ENCODE data around the gene EXOC5.
A peak's percentile ranks its signal among the peaks of the same experiment; 100 is the strongest.
"Not testable (repeated sequence)": the region's sequence is repeated elsewhere in the genome, so short reads cannot be mapped to it uniquely, and the experiment has no call there.

The EXOC5 gene

DNA sequence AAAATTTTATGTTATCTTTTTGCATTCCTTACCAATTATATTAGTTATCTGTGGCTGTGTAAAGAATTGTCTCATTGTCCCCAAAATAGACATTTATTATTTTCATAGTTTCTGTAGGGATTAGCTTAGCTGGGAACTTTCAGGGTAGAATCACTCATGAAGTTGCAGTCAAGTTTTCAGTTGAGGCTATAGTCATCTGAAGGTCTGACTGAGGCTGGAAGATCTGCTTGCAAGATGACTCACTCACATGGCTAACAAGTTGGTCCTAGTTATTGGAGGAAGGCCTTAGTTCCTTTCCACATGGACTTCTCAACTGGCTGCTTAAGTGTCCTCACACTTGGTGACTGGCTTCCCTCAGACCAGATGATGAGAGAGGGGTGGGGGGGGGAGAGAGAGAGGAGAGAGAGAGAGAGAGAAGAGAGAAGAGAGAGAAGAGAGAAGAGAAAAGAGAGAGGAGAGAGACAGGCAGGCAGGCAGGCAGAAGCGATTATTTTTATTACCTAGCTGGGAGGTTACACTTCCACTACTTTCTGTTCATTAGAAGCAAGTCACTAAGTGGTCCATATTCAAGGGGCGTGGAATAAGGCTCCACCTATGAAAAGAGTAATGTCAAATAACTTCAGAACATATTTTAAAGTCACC, 6.4 kb upstream of the EXOC5 start:
- Mint-ChIP-seq H3K27me3 (no peaks in the 10 kb centered on the region), H3K4me3 (no peak overlapping the region), H3K27ac (no peak overlapping the region), H3K9me3 (no peaks in the 10 kb centered on the region), H3K4me1 (peaks cover 39% of the 10 kb centered on the region)
- no peak for ATAC-seq
- no peak for DNase-seq

DNA sequence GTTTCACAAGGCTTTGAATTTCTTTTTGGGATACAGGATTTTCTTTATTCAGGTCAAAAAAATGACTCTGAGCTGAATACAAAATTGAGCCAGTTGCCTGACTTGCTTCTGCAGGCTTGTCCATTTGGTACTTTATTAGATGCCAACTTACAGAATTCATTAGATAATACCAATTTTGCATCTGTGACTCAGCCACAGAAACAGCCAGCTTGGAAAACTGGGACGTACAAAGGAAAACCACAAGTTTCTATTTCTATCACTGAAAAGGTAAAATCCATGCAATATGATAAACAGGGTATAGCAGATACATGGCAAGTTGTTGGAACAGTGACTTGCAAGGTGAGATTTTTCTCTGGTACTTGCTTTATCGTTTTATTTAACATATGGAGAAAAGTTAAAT, 5.8 kb upstream of the EXOC5 start:
- DNase-seq (no peak), ATAC-seq (no peak)
- Mint-ChIP-seq H3K27me3 (no peaks in the 10 kb centered on the region), H3K27ac (no peak overlapping the region), H3K9me3 (no peaks in the 10 kb centered on the region), H3K4me1 (peaks cover 42% of the 10 kb centered on the region), H3K4me3 (no peak overlapping the region)

DNA sequence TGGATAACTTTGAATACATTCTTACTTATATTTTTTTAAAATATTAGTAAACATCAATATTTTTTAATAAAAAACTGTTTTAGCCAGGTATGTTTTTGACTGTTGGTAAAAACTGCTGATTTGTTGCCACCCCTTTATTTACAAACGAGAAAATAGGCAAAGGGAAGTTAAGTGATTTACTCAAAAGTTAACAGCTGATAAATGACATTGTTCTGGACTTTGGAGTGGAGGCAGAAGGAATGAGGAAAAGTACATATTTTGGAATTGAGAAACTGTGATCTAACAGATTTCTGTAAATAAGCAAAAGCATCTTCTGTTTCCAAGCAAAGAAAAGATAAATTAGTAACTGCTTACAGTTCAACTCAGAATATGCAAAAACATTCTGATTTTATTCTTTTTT, 4.5 kb upstream of the EXOC5 start:
- Mint-ChIP-seq H3K4me3 (no peak overlapping the region), H3K27me3 (no peaks in the 10 kb centered on the region), H3K27ac (no peak overlapping the region), H3K4me1 (peaks cover 42% of the 10 kb centered on the region), H3K9me3 (no peaks in the 10 kb centered on the region)
- no peak for DNase-seq
- ATAC-seq: no peak

DNA sequence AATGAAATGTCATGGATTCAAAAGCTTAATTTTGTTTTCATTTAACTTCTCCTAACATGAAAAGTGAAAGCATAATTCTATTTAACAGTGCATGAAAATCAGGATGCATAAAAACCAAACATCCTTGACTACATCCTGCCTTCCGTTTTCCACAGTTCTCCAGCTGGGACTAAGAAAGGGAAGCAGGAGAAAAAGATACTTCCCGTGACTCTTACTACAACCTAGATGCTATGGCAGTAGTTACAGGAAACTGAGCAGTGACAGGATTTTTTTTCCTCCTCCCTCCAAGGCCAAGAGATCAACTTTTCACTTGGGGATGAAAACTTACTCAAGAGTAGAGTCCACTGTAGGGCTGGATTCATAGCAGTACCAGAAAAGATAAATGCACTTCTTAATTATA, 2.6 kb downstream of the EXOC5 start:
- ATAC-seq: no peak
- H3K27ac Mint-ChIP-seq: no peak overlapping the region
- H3K4me1 Mint-ChIP-seq: peaks cover 43% of the 10 kb centered on the region
- H3K9me3 Mint-ChIP-seq: no peaks in the 10 kb centered on the region
- H3K4me3 Mint-ChIP-seq: no peak overlapping the region
- DNase-seq: no peak
- no peaks in the 10 kb centered on the region for H3K27me3 Mint-ChIP-seq

DNA sequence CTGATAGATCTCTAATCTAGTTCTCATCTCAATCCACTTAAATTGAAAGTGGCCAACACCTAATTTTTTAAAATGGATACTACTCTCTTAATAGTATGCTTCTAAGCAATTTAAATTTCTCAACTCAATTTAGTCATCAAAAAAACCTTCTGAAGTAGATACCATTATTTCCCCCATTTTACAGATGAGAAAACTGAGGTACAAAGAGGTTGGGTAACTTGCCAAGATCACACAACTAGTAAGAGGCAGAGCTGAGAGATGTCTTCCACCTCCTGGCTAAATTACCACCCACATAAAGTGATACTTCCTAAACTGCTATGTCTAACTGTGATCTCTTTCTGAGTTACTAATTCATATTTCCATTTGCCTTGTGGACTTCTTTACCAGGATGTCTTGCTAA, 6.6 kb downstream of the EXOC5 start:
- Mint-ChIP-seq H3K27ac (peak overlapping the region in 1 of 2 donors; percentile 2), H3K9me3 (peaks cover 6 to 8% of the 10 kb centered on the region in 2 donors), H3K4me1 (peaks cover 33% of the 10 kb centered on the region), H3K27me3 (no peaks in the 10 kb centered on the region), H3K4me3 (no peak overlapping the region)
- ATAC-seq (no peak), DNase-seq (no peak)

DNA sequence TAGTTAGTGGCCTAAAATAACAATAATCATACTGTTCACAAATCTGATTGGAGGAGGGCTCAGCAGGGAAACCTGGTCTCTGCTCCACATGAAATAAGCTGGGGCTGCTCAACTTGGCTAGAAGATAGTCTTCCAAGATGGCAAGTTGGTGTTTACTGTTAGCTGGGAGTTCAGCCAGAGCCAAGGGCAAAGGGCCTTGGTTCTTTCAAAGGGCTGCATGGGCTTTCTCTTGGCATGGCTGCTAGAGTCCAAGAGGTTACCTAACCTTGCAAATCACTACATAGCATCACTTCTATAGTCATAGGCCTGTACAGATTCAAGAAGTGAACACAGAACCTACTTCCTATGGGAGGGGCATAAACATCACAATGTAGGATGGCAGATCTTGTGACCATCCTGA, 7.1 kb downstream of the EXOC5 start:
- peaks cover 30% of the 10 kb centered on the region for H3K4me1 Mint-ChIP-seq
- no peaks in the 10 kb centered on the region for H3K27me3 Mint-ChIP-seq
- ATAC-seq (no peak), DNase-seq (no peak)
- no peak overlapping the region for H3K27ac Mint-ChIP-seq
- no peak overlapping the region for H3K4me3 Mint-ChIP-seq
- H3K9me3 Mint-ChIP-seq: peaks cover 6 to 8% of the 10 kb centered on the region in 2 donors

DNA sequence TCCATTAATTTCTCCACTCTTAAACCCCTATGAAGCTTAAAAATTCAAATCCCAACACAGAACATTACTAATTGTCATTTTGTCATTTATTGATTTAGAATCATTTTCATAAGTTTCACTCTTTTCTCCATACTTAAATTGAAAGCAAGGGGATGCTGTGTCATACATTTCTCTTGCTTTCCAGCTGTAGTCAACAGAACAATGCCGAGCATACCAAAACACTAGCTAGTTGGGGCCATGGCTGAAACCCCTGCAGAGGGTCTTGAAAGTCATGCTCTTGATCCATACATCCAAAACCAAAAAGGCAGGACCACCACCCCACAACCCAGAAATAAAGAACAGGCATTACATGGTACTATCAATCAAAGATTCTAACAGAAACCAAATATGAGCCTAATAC, 9.0 kb downstream of the EXOC5 start:
- Mint-ChIP-seq H3K27me3 (no peaks in the 10 kb centered on the region), H3K27ac (no peak overlapping the region), H3K9me3 (peaks cover 6 to 8% of the 10 kb centered on the region in 2 donors), H3K4me1 (peaks cover 23% of the 10 kb centered on the region), H3K4me3 (no peak overlapping the region)
- DNase-seq: no peak
- ATAC-seq: no peak

DNA sequence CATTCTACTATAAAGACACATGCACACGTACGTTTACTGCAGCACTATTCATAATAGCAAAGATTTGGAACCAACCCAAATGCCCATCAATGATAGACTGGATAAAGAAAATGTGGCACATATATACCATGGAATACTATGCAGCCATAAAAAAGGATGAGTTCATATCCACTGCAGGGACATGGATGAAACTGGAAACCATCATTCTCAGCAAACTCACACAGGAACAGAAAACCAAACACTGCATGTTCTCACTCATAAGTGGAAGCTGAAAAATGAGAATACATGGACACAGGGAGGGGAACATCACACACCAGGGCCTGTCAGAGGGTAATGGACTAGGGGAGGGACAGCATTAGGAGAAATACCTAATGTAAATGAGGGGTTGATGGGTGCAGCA, 10.5 kb downstream of the EXOC5 start:
- not testable (repeated sequence) for H3K4me3 Mint-ChIP-seq, H3K27me3 Mint-ChIP-seq, DNase-seq, H3K27ac Mint-ChIP-seq, ATAC-seq, H3K9me3 Mint-ChIP-seq
- peaks cover 26% of the 10 kb centered on the region for H3K4me1 Mint-ChIP-seq

DNA sequence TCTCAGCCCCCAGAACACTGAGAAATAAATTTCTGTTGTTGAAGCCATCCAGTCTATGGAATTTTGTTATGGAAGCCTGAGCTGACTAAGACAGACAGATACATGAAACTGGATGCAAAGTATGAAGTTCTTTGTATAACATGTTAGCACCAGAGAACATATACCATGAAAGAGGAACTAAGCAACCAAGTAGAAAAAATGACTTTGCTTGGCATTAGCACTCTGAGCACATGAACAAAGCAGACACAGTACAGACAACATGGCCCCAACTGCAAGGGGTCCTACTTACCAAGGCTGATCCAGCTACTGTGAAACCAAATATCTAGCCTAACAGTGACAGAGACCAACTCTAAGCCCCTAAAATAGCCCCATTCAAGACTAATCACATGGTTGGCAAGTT, 13.8 kb downstream of the EXOC5 start:
- Mint-ChIP-seq H3K9me3 (peaks cover 6 to 8% of the 10 kb centered on the region in 2 donors), H3K27me3 (no peaks in the 10 kb centered on the region), H3K4me1 (peaks cover 37% of the 10 kb centered on the region), H3K4me3 (no peak overlapping the region), H3K27ac (no peak overlapping the region)
- ATAC-seq (no peak), DNase-seq (no peak)

DNA sequence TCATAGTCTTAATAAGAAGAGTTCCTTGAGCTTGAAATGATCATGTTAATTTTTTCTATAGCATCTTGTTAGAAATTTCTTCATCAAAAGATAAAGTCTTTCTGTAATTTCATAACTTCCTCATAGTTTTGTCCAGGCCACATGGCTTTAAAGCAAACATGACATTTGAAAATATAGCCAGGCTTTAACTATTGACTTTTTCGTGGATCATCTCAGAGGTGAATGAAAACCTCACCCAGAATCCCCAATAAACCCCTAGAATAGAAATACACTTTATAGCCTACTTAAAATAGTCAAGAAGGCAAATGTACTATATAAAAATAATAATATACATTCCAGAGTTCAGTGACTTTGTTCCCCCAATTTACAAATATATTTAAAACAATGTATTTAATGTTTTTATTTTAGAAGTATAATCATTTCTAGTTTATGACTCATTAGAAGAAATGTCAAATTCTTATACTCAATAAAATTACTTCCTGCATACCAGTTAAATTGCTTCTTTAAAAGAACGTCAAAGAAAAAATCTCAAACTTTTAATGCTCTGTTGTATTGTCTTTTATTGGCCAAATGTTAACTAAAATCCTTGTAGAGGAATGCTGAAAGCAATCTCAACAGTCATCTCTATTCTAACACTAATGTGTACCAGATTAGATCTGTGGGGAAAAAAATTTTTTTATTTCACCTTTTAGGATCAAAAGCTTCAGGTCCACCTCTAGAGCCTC, 21.6 kb downstream of the EXOC5 start:
- Mint-ChIP-seq H3K27ac (no peak overlapping the region), H3K4me1 (peaks cover 13% of the 10 kb centered on the region), H3K4me3 (no peak overlapping the region), H3K9me3 (no peaks in the 10 kb centered on the region), H3K27me3 (no peaks in the 10 kb centered on the region)
- ATAC-seq: no peak
- no peak for DNase-seq

DNA sequence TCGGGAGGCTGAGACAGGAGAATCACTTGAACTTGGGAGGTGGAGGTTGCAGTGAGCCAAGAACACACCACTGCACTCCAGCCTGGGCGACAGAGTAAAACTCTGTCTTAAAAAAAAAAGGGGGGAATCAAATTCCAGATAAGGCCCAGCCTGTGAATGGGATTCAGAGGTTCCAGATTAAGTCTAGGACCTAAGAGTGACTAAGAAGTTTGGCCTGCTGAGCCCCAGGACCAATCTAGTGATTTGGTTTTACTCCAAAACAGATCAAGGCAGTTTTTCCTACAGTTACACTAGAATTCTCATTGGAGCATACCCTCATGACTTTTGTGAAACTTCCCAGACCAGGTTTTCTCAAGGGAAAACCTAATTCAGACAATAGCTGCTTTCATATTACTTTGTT, 22.8 kb downstream of the EXOC5 start:
- H3K27me3 Mint-ChIP-seq: no peaks in the 10 kb centered on the region

DNA sequence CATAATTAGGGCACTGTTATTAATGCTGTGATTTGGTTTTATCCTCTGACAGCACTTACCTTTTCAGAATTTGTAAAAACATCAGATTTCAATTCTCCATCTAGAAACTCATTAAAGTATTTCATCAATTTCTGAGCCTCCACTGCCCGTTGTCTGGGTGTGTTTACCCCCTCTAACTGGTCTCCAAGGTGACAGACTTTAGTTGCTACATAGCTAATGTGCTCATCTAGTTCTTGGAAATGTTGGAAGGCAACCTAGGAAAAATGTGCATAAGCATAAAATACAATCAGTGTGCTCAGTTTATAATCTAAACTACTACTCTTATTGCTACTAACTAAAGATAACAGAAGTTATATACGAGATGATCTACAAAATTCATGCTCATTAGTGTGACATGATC, 24.6 kb downstream of the EXOC5 start:
- DNase-seq (no peak), ATAC-seq (no peak)
- Mint-ChIP-seq H3K9me3 (no peaks in the 10 kb centered on the region), H3K4me3 (no peak overlapping the region), H3K27ac (no peak overlapping the region), H3K27me3 (no peaks in the 10 kb centered on the region), H3K4me1 (no peaks in the 10 kb centered on the region)

More for the DNA sequence above, 22.8 kb downstream of the EXOC5 start:
- H3K27ac Mint-ChIP-seq: peak overlapping the region in 1 of 2 donors; percentile 42
- DNase-seq: no peak
- no peak for ATAC-seq
- no peaks in the 10 kb centered on the region for H3K9me3 Mint-ChIP-seq
- H3K4me1 Mint-ChIP-seq: peaks cover 7% of the 10 kb centered on the region
- no peak overlapping the region for H3K4me3 Mint-ChIP-seq

DNA sequence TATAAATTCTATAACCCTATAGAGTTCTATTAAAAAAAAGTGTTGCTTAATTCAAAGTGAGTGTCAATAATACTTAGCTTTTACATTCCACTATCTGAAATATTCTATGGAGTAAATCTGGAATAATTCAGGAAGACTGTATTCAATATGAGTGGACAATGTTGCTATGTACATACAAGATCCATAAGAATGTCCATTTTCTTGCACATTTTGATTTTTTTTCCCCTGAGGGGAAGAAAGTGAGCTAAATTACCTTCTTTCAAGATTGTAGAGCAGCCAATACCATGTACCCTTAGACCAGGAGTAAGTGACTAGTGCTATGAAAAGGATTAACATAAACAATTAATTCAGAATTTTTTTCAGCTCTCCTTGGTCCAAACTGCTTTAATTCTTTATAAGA, 25.4 kb downstream of the EXOC5 start:
- Mint-ChIP-seq H3K27me3 (no peaks in the 10 kb centered on the region), H3K4me1 (no peaks in the 10 kb centered on the region), H3K4me3 (no peak overlapping the region), H3K27ac (no peak overlapping the region), H3K9me3 (no peaks in the 10 kb centered on the region)
- no peak for ATAC-seq
- no peak for DNase-seq

DNA sequence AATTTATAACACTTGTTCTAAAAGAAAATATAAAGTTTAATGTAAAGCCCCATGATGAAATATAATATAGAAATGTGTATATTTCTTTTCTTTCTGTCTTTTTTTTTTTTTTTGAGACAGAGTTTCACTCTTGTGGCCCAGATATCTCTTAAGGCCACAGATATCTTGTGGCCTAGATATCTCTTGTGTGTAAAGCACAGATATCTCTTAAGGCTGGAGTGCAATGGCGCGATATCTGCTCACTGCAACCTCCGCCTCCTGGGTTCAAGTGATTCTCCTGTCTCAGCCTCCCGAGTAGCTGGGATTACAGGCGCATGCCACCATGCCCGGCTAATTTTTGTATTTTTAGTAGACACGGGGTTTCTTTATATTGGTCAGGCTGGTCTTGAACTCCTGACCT, 28.6 kb downstream of the EXOC5 start:
- H3K4me1 Mint-ChIP-seq, H3K4me3 Mint-ChIP-seq, H3K27ac Mint-ChIP-seq, ATAC-seq, H3K9me3 Mint-ChIP-seq, H3K27me3 Mint-ChIP-seq, DNase-seq: not testable (repeated sequence)

DNA sequence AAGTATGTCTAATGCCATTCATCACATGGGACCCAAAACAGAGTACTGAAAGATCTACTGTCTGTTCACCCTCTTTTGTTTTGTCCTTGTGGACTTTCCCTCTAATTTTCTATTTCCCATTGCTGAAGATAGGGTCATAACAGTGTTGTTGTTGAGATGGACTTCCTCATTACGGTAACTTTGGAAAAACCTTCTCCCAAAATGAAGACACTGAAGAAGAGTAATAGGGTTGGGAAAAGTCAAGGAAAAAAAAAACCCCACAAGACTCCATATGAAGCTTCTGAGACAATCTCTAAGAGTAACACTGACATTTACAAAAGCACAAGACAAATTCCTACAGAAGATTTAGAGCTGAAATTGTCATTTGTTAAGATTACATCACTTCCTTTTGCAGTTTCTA, 36.7 kb downstream of the EXOC5 start:
- DNase-seq (no peak), ATAC-seq (no peak)
- Mint-ChIP-seq H3K4me1 (peaks cover 5% of the 10 kb centered on the region), H3K9me3 (peaks cover 0 to 4% of the 10 kb centered on the region in 2 donors), H3K4me3 (no peak overlapping the region), H3K27me3 (no peaks in the 10 kb centered on the region), H3K27ac (peak overlapping the region in 1 of 2 donors; percentile 33)

DNA sequence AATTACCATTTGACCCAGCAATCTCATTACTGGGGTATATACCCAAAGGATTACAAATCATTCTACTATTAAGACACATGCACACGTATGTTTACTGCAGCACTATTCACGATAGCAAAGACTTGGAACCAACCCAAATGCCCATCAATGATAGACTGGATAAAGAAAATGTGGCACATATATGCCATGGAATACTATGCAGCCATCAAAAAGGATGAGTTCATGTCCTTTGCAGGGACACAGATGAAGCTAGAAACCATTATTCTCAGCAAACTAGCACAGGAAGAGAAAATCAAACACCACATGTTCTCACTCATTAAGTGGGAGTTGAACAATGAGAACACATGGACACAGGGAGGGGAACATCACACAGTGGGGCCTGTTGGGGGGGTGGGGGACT, 40.4 kb downstream of the EXOC5 start:
- not testable (repeated sequence) for ATAC-seq, H3K4me1 Mint-ChIP-seq, H3K4me3 Mint-ChIP-seq, H3K27ac Mint-ChIP-seq, DNase-seq, H3K27me3 Mint-ChIP-seq, H3K9me3 Mint-ChIP-seq

DNA sequence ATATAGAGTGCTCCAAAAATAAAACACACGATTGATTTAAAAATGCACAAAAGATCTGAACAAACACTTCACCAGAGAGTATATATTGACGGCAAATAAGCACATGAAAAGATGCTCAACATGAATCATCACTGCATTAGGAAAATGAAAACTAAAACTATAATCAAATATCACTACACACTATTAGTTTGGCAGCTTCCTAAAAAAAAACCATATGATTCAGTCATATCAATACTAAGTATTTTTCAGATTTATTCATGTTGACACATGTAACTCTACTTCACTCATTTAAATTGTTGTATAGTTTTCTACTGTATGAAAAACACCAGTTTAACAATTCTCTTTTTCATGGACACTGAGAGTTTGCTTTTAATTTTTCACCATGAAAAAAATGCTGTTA, 41.6 kb downstream of the EXOC5 start:
- Mint-ChIP-seq H3K4me1 (peaks cover 5% of the 10 kb centered on the region), H3K27me3 (no peaks in the 10 kb centered on the region), H3K9me3 (peaks cover 0 to 4% of the 10 kb centered on the region in 2 donors), H3K27ac (no peak overlapping the region), H3K4me3 (no peak overlapping the region)
- ATAC-seq (no peak), DNase-seq (no peak)

Data from stimulated activated naive CD8-positive, alpha-beta T cell treated with anti-CD3 and anti-CD28 coated beads, Interleukin-15, amount 100 ng/mL, for 72 hours (primary cell).